NCI-H2029 (cell line): Measurements from ENCODE around the gene IL2RA.
"Not testable (repeated sequence)": the region's sequence is repeated elsewhere in the genome, so short reads cannot be mapped to it uniquely, and the experiment has no call there.

Experiments used
- DNase-seq: peaks from one replicate; lab custom pipeline; 2025; lab: John Stamatoyannopoulos, UW

The IL2RA gene

DNA sequence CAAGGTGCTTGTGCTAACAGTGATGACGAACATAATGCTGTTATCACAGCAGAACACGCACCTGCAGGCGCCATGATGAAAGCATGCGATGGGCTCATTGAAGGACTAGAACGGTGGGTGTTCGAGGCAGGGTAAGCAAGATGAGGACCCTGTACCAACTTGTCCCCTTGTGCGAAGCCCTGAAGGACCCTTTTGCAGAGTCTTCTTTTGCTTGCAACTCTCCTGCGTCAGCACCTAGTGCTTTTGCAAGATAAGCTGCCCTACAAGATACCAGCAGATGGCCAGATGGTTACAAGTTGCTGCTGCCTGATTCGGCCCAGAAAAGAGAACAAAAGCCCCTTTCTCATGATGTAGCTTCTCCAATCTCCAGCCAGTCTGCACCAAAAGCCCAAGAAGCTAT, 80.6 kb downstream of the IL2RA start:
- DNase-seq, result no peak

DNA sequence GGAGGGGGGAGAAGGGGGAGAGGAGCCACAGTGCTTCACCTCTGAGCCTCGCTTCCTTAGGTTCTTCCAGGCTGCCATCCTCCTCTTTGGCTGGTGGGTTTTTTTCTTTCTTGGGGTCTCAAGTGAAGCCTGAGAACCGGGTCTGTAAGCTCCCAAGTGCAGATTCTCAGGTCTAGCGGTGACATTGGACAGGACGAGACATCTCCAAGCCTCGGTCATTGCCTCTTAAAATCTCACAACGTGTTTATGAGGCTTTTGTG, 84.0 kb downstream of the IL2RA start:
- no peak for DNase-seq

DNA sequence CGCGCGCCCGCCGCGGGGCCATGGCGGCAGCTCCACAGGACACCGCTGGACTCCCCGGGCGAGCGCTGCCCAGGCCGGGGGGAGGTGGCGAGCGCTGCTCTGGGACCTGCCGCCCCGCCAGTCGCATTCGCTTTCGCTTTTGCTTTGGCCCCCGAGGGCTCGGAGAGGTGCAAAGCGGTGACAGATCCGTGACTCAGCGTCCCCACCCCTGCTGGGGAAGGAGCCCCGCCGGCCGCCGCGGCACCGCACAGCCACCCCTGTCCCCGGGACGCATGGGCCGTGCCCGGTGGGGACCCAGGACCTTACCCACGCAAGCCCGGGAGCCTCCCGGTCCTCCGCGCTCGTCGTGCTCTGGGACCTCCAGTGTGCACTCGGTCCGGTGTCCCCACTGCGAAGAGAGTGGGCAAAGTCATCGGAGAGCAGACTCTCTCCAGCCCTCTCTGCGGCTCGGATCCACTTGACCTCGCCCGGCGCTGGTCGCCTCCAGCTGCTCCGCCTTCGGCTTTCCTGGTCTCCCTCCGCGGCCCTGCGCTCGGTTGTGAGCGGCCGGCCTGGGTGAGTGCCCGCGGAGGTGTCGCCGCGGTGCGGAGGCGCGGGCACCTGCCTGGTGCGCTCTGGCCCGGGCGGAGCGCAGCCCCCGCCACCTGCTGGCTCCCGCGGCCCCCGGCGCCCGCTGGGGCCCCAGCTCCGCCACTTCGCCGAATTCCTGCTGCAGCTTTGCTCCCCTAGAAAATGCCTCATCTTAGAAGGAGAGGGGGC, 84.5 kb downstream of the IL2RA start, which contains the start of gene IL15RA:
Gene IL15RA, minus strand, starts transcription at position 73 of the 759 bp plus-strand sequence. Its CDS starts 51 bp downstream, at position 22.
- DNase-seq, result peak; percentile 15

DNA sequence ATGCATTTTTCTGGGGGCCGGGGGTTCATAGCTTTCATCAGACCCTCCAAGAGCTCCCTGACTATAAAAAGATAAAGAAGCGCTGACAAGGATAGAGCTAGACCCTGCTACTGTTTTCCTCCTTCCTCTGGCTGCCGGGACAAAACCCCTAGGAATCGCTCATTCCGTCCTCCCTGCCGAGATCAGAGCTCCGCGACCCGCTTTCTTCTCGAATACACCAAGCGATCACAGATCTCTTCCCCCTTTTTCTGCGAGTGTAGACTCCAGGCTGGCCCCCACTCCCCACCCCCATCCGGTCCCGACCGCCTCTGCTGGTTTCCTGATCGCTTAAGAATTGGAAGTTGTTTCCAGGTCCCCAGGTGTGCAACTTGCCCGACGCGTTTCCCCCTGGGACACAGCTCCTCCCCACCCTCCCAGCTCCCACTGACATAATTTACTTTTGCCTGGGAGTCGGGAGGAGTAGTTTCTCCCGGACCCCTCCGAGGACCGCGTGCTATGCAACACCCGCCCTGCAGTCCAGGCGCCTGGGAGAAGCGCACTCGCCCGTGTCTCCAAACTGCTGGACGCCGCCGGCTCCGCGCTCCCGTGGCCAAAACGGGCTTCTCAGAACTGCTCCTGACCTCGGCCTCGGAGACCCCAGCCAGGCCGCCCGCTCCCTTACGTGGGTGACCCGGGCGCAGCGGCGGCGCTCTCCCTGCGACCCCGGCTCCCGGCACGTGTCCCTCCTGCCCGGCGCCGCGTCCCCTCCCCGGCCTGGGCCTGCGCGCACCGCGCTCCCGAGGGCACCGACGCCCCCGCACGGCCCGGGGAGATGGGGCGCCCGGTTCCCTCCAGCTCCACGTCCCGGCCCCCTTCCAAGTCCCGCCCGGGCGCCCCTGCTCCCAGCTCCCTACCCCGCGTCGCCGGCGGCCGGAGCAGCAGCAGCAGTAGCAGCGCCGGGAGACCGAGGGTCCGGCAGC, 85.4 kb downstream of the IL2RA start:
- no peak for DNase-seq

DNA sequence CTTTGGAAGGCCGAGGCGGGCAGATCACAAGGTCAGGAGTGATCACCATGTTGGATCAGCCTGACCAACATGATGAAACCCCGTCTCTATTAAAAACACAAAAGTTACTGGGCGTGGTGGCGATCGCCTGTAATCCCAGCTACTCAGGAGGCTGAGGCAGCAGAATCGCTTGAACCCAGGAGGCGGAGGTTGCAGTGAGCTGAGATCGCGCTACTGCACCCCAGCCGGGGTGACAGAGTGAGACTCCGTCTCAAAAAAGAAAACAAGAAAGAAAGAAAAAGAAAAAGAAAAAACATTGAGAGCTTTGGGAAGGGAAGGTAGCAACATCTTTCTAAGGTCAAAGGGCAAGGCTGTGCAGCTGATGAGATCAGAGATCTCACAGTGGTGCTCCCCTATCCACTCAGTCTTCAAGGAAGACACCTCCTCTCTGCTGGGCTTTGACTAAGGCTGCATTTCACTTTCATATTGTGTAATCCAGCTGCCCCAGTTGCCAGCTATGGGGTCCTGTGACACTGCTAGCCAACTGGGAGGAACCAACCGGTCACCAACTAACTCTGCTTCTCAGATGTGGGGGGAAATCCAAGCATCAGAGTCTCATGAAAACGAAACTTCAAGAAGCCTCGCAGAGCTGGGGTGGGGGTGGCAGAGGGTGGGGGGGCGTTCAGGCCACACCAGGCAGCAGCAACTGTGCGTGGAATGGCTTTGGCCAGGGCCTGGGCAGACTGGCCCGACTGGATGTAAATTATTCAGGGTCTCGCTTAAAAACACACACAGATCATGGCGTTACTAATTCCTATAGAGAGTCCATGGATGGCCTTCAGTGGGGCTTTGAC, 86.3 kb downstream of the IL2RA start:
- DNase-seq, result no peak

DNA sequence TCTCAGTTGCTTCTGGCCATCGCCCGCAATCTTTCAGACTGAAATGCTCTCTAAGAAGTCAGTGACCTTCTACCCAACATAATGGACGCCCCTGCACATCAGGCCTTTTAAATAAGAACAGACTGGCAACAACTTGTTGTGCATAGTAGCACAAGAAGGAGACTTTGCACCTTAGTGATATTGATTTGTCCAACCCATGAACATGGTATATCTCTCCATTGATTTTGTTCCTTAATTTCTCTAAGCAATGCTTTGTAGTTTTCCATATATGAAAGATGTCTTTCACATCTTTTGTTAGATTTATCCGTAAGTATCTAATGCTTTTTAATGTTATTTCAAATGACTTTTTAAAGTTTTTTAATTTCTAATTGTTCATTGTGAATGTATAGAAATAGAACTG, 89.1 kb downstream of the IL2RA start:
- no peak for DNase-seq

DNA sequence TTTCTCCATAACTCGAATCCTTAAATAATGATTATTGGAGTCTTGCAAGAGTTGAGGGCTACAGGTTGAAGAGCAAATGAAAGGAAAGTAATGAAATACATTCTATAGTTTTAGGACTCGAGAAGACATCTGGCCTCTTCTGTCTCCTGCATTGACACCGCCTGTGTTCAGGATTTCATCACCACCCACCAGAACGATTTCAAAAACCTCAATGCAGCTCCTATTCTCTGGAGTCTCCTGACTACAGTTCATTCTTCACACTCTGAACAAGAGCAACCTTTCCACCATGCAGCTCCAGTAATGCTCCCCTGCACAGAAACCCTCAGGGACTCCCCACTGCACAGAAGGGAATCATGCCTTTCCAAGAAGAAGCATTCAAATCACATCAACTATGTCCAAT, 90.3 kb downstream of the IL2RA start:
- no peak for DNase-seq

DNA sequence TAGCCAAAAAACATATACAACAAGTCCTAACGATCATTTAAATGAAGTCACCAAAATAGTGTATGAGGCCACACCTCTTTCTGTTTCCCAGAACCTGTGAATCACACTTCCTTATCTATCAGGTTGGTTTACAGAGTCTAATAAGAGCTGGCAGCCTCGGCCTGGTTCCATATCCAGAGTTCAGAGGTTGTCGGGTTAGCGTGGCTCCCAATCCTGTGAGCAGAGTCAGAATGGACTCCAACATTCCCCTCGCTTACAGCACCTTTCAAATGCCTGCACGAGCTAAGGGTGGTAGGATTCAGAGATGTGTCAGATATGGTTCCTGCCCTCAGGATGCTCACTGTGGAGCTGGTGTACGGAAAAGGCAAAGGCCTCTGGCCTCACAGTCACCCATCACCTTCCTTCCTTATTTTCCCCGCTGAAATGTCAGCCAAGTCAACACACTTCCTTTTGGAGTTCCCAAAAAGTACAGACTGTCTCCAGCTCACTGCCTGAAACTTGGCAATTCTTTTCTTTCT, 90.8 kb downstream of the IL2RA start:
- DNase-seq, result no peak

DNA sequence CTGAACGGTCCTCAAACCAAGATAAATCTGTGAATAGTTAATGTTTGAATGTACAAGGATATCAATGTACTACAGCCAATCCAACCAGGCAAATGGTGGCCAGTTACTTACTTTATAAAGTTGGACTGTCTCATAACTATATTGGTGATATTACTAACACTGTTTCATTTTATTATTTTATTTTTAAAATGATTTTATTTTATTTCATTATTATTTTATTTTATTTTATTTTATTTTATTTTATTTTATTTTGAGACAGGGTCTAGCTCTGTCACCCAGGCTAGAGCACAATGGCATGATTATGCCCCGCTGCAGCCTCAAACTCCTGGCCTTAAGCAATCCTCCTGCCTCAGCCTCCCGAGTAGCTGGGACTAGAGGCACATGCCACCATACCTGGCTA, 91.6 kb downstream of the IL2RA start:
- DNase-seq, result no peak

DNA sequence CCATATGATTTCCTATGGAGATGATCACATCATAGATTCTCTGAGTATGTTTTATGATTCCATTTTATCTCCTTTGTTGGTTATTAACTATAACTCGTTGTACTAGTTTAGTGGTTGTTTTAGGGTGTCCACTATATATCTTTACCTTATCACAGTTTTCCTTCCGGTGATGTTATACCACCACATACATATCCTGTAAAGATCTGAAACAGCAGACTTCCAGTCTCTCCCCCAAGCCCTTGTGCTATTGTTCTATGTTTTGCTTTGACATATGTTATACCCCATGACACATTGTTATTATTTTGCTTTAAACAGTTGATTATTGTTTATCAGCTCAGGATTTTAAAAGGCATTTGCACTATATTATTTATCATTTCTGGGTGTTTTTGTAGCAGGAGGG, 92.1 kb downstream of the IL2RA start:
- DNase-seq, result no peak

DNA sequence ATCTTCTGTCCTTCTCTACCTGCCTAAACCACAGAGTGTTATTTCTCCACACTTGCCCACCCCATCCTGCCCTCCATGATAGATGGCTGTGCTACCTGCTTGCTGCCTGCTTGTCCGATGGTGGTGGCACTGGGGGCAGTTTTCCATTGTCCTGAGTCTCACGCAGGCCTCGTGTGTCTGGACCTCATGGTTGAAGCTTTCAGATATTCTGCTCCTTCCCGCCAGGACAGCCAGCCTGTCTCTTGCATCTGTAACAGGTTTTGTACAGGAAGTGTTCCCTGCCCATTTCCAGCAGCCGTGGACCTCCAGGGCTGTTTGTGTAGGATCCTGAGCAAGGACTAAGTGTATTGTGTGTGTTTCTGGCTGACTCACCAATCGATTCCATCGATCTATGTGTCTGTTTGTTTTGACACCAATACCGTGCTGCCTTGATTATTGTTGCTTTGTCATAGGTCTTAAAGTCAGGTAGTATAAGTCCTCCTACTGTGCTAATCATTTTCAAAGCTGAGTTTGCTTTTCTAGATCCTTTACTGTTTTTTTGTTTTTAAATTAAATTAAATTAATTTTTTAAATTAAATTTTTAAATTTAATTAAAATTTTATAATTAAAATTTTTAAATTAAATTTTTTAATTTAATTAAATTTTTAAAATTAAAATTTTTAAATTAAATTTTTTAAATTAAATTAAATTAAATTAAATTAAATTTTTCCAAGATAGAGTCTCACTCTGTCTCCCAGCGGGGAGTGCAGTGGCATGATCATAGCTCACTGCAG, 93.3 kb downstream of the IL2RA start:
- no peak for DNase-seq

DNA sequence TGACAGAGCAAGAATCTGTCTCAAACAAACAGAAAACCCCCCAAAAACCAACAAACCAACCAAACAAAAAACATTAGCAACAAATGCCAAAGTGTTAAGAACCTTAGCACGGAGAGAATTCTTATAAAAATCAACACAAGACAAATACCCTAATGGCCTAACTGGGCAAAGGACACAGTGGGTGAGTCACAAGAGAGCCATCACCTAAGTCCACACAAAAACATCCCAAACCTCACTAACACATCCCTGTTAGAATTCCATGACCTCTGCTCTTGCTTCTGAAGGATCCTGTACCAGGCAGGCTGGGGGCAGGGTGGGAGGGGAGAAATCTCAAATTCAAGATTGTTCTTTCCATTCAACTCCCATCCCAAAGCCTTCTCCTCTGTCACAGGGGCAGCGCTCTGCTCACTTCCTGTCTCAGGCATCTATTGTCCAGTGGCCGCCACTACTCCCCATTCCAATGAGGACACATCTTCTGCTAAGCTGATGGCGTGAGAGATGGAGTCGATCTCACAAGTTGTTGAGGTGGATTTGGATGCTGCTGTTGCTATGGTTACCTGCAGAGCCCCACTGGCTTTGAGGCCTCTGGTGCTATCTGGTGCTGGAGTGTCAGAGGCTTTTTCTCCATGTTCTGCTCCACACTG, 94.0 kb downstream of the IL2RA start:
- DNase-seq, result no peak

DNA sequence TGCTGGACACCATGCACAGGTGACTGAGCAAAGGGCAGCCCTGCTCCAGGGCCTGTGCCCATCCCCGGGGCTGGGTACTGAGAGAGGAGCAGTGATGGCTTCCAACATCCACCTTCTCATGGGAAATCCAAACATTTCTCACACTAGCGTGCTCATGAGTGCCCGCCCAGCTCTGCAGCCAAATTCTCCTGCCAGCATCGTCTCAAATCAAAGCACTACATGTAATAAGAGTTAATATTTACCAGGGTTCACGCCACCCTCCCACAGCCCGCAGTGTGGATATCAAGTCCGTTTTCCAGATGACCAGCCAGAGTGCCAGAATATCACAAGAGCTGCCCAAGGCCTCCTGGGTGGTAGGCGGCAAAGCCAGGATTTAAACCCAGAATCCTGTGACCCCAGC, 96.9 kb downstream of the IL2RA start:
- DNase-seq, result no peak

DNA sequence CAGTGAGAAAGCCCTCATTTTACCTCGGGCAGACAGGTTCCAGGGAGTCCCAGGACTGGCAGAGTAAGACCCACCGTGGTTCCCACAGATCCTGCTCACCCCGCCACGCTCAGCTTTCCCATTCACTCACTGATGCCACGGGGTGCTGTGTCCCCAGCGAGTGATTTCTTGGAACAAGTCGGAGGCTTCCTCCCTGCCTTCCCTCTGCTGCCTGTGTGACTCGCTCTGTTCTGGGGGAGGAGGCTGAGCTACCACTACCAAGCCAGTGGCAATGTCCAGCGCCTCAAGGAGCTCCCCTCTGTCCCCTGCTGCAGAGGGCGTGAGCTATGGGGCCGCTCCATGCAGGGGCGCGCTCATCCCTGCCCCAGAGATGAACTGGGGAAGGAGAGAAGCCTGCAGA, 97.4 kb downstream of the IL2RA start:
- DNase-seq, result no peak

DNA sequence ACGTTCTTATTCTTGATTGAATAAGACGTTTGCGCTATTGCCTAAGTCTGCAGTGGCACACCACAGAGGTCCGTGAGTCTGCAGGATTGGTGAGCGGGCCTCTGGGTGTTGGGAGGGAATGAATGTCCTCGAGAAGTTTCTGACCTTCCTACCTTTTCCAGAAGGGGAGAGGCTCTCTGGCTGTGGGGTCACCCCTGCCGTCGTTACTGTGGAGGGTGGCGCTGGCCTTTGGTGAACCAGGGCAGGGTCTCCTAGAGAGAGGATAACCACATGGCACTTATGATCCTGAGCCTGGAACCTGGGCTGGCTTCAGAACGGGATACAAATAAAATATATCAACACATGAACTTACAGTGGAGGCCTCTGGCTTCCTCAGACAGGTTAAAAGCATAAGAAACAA, 98.6 kb downstream of the IL2RA start:
- DNase-seq, result no peak

DNA sequence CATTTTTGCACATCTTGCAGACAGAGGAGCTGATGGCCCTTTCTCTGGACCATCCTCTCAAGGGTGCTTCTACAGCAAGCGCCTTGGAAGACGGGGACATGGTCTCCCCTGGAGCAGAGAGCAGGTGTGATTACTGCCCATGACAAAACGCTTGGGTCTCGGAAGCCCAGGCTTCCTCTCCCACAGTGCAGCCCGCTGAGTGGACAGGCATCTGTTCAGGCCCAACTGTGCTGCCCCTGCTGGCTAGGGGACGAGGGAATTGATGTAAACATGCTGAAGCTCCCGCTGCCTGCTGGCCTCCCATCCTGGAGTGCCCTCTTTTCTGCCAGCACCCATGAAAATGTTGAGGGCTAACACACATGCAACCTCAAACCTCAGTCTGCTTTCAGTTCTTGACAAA, 99.1 kb downstream of the IL2RA start:
- DNase-seq, result no peak

DNA sequence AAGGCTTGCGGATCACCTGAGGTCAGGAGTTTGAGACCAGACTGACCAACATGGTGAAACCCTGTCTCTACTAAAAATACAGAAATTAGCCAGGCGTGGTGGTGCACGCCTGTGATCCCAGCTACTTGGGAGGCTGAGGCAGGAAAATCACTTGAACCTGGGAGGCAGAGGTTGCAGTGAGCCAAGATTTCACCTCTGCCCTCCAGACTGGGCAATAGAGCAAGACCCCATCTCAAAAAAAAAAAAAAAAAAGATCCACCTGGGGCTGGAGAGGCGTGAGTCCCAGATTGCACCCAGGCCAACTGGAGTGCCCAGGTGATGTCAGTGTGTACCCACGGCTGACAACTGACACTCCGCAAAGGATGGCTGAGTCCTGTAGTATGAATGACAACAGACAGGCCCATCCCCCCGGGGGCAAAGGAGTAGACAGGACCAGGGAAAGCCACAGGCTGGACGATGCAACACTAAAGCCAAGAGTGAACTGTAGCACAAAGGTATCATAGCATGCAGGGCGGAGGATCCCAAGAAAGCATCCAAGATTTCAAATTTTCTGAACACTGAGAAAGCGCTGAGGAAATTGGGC, 99.7 kb downstream of the IL2RA start:
- DNase-seq, result not testable (repeated sequence)

DNA sequence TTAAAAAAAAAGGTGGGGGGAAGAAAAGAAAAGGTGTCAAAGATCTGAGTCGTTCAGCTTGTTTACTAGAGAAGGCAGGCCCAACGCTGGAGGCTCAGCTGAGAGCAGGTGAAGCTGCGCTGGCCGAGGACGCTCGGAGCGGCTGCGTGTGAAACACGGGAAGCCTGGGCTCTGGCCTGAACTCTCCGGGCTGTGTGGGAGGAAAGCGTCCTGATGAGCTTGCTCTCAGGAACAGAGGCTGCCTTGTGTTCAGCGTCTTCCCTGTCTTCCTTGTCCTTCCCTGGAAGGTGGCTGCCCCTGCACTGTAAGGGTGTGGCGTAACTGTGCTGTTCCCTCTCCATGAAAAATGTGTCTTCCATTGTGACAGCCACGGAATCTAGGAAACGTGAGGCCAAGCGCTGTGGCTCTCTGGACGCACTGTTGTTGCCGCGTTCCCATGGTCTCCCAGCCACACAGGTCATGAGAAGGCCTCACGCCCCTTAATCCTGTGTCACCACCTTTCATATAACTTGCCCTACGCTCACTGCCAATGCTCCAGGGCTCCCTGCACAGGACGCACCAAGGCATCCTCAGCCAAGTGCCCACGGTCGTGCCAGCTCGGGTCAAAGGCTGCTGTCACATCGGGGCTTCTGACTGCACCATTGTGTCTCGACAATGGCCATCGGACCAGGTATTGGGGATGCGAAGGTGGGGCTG, 100.6 kb downstream of the IL2RA start:
- no peak for DNase-seq

DNA sequence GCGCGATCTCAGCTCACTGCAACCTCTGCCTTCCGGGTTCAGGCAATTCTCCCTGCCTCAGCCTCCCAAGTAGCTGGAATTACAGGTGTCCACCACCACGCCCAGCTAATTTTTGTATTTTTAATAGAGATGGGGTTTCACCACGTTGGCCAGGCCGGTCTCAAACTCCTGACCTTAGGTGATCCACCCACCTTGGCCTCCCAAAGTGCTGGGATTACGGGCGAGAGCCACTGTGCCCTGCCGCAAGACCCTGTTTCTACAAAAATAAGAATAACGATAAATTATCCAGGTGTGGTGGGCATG, 101.2 kb downstream of the IL2RA start:
- DNase-seq, result not testable (repeated sequence)
